HG03175 (cell line): ENCODE measurements around the gene ANKS1A.
"Not testable (repeated sequence)": the region's sequence is repeated elsewhere in the genome, so short reads cannot be mapped to it uniquely, and the experiment has no call there.

Experiments
- ATAC-seq: cut with Tn5 transposase; IDR thresholded peaks from one replicate; pipeline ENCODE4 v1.9.1; 2021; ENCODE audit warnings: mild to moderate bottlenecking, moderate library complexity; ENCODE audit not compliant: unreplicated experiment

Gene ANKS1A, protein sequence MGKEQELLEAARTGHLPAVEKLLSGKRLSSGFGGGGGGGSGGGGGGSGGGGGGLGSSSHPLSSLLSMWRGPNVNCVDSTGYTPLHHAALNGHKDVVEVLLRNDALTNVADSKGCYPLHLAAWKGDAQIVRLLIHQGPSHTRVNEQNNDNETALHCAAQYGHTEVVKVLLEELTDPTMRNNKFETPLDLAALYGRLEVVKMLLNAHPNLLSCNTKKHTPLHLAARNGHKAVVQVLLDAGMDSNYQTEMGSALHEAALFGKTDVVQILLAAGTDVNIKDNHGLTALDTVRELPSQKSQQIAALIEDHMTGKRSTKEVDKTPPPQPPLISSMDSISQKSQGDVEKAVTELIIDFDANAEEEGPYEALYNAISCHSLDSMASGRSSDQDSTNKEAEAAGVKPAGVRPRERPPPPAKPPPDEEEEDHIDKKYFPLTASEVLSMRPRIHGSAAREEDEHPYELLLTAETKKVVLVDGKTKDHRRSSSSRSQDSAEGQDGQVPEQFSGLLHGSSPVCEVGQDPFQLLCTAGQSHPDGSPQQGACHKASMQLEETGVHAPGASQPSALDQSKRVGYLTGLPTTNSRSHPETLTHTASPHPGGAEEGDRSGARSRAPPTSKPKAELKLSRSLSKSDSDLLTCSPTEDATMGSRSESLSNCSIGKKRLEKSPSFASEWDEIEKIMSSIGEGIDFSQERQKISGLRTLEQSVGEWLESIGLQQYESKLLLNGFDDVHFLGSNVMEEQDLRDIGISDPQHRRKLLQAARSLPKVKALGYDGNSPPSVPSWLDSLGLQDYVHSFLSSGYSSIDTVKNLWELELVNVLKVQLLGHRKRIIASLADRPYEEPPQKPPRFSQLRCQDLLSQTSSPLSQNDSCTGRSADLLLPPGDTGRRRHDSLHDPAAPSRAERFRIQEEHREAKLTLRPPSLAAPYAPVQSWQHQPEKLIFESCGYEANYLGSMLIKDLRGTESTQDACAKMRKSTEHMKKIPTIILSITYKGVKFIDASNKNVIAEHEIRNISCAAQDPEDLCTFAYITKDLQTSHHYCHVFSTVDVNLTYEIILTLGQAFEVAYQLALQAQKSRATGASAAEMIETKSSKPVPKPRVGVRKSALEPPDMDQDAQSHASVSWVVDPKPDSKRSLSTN

DNA sequence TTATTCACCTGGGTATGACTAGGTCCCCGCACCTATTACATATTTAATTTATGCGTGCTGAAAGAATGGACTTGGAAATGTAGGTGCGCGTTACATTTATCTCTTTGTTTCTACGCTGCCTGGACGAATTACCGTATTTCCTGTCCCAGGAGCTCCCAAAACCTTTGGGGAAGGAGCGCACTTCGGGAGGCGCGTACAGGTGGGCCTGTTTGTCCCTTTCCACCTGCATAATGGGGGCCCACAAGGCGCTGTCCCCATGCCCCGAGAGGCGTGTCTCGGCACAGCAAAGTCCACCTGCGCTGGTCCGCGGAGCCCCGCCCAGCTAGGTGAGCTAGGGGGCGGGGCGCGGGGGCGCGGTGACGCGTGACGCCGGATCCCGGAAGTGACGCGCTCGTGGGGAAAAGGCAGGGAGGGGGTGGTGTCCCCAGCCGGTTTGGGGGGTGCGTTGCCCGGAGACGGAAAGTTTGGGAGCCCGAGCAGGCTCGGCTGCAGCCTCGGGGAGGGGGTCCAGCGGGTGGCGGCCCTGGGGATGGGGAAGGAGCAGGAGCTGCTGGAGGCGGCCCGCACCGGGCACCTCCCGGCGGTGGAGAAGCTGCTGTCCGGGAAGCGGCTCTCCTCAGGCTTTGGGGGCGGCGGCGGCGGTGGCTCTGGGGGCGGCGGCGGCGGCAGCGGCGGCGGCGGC is at the start of gene ANKS1A:
ANKS1A (plus strand) TSS at position 382 of the 682 bp plus-strand sequence; CDS start at position 530, 148 bp downstream.
- peak; percentile 57 for ATAC-seq

DNA sequence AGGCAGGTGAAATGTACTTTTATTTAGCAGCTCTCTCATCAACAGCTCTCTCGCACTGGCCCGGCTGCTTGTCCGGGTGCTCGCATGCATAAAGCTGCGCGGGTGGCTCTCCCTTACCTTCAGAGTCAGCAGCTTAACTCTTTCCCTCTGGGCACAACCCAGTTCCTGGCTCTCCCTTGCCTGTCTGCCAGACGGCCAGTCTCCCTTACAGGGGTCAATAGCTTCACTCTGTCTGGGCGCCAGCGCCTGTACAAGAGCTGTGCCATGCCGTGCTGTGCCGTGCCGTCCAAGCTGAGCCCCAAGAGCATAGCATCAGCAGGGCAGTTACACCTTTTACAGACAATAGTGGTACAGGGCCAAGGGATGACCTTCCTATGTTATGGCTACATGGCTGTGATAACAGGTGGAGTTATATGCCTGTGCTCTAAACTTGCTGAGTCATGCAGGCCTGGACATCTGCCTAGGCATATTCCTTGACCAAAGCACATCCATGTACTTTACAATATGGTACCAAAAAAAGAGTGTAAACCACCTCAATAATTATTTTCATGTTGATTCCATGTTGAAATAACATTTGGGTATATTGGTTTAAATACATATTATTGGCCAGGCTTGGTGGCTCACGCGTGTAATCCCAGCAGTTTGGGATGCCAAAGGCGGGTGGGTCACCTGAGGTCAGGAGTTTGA is 49.2 kb upstream of the ANKS1A start:
- ATAC-seq, result no peak

DNA sequence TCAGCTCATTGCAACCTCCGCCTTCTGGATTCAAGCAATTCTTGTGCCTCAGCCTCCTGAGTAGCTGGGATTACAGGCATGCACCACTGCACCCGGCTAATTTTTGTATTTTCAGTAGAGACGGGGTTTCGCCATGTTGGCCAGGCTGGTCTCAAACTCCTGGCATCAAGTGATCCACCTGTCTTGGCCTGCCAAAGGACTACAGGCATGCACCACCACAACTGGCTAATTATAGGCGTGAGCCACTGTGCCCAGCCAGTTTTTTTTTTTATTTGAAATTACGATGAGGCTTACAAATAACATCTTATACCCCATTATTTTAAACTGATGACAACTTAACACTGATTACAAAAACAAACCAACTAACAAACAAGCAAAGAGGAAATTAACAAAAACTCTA is 40.0 kb upstream of the ANKS1A start:
- ATAC-seq, result not testable (repeated sequence)

DNA sequence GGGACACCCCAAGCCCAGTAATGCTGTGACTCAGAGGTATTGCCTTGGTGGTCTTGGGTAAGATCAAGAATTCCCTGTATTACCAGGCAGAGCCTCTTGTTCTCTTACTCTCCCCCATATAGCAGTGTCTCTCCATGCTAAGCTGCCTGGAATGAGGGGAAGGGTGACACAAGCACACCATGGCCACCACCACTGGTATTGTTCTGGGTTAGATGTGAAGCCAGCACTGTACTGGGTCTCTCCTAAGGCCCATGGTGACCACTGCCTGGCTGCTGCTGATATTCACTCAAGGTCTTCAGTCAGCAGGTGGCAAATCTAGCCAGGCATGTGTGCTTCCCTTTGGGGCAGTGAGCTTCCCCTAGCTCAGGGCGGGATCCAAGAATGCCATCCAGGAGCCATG is 37.7 kb upstream of the ANKS1A start:
- ATAC-seq, result no peak

DNA sequence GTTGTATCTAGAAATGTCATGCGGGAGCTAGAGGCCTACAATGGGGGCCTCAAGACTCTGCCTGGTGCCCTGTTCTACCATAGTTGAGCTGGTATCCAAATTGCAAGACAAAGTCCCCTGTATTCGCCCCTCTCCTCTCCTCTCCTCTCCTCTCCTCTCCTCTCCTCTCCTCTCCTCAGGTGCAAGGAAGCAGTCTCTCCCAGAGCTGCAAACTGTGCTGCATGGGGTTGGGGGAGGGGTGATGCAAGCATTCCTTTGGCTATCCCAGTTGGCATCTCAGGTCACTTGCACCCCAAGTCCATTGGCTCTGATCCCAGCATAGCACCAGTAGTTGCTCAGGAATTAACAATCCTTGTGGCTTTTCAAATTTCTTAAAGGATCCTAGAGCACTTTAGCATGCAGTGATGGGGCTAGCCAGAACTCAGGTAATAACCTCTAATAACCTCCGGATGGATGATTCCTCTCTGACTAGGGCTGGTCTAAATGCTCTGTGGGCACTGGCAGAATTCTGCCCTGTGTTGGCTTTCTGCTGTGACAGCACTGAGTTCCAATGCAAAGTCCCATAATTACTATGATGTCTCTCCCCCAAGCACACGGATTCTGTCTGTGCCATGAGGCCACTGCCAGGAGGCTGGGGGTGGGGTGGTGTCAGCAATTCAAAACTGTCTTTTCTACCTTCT is 36.5 kb upstream of the ANKS1A start:
- no peak for ATAC-seq

DNA sequence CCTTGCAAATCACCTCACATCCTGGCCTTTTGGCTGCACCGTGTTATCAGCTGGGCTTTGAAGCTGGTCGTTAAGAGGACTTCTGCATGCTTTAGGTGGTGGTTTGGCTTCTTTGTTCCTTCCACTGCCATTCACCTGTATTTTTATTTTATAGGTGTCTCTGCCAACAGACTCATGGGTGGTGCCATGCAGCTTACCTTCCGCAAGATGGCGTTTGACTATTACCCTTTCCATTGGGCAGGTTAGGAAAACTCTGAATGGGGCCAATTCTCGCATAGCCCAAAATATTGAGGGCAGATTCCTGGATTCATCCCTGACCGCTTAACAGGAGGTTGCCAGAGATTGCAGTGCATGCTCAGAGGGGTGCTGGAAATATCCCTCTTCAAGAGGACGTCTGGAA is 33.6 kb upstream of the ANKS1A start:
- no peak for ATAC-seq

DNA sequence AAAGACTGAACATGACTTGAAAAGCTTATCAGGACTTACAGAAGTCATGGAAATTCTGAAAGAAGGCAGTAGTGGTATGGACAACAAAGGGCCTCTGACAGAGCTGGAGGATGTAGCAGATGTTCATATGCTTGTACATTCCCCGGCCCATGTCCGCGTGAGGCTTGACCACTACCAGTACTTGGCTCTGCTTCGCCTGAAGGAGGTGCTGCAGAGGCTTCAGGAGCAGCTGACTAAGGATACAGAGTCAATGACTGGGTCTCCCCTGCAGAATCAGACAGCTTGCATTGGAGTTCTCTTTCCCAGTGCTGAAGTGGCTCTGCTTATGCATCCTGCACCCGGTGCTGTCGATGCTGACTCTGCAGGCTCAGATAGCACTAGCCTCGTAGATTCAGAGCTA is 30.4 kb upstream of the ANKS1A start:
- no peak for ATAC-seq

DNA sequence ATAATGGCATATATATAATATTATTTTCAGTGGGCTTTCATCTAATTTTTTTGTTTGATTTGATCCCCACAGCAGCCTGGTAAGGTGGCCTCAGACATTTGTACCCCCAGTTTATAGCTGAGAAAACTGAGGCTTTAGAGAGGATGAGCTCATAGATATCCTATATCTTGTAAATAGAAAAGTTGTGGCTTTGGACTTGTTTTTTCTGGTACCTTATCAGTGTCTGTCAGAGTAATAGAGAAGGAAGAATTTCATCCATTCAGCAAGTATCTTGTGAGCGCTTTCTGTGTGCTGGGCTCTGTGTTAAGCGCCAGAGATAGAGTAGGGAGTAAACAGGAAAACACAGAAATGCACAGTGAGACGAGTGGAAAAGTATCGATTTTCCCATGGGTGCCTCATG is 29.1 kb upstream of the ANKS1A start:
- ATAC-seq, result no peak

DNA sequence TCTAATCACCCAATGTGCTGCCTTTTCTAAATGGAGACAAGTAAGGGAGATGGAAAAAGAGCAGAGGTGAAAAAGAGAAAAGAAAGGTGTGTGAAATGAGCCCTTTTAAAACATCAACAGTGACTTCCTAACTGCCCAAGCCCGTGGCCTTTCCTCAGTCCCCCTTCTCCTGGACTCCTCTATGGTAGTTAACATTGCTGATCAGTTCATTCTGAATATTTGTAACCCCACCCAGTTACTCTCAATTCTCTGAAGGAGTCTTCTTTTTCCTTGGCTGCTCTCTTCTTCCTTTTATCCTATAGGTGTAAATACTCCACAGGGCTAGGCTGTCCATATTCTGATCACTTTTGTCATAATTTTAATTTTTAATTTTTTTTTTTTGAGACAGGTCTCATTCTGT is 28.3 kb upstream of the ANKS1A start:
- no peak for ATAC-seq

DNA sequence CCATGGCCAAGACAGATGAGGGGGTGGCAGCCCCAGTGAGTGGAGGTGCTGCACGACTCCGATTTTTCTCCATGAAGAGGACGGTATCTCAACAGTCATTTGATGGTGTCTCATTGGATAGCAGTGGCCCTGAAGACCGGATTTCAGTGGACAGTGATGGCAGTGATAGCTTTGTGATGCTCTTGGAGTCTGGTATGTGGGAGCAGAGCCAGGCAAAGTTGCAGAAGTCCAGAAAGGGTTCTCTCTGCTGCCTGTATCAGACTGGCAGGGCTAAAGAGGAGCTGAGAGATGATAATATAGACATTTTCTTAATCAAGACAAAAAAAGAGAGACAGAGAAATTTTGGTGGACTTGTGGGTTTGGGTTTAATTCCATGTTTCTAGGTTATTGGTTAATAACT is 25.0 kb upstream of the ANKS1A start:
- ATAC-seq, result no peak

DNA sequence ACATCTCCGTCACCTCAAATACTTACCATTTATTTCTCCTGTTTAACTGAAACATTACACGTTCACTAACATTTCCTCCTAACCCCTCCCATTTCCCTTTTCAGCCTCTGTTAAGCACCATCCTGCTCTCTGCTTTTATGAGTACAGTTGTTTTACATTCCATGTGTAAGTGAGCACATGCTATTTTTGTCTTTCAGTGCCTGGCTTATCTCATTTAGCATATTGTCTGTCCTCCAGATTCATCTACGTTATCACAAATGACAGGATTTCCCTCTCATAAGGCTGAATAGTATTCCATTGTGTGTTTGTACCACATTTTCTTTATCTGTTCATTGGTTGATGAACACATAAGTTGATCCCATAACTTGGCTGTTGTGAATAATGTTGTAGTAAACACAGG is 23.9 kb upstream of the ANKS1A start:
- no peak for ATAC-seq

DNA sequence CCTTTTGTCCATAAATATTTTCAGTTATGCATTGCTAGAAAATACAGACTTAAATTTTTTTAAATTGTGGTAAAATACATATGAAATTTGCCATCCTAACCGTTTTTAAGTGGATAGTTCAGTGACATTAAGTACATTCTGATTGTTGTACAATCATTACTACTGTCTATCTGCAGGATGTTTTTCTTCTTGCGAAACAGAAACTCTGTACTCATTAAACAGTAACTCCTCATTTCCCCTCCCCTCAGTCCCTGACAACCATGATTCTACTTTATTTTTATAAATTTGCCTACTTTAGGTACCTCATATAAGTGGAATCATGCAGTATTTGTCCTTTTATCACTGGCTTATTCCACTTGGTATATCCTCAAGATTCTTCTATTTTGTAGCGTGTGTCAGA is 22.5 kb upstream of the ANKS1A start:
- no peak for ATAC-seq

DNA sequence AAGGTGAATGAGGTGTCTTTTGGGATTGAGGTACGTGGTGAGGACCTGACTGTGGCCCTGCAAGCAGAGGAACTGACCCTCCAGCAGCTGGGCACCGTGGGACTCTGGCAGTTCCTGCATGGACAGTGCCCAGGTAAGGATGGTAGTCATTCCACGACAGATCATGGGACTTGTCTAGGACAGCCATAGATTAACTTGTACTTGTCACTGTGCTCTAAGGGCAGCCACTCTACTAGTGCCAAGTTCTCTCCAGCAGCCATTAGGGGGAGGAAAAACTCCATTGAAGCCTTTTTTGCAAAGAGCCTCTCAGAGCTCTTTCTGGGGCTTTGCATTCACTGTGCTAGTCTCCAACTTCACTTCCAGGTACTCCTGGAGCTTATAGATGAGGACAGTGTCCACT is 21.6 kb upstream of the ANKS1A start:
- no peak for ATAC-seq

DNA sequence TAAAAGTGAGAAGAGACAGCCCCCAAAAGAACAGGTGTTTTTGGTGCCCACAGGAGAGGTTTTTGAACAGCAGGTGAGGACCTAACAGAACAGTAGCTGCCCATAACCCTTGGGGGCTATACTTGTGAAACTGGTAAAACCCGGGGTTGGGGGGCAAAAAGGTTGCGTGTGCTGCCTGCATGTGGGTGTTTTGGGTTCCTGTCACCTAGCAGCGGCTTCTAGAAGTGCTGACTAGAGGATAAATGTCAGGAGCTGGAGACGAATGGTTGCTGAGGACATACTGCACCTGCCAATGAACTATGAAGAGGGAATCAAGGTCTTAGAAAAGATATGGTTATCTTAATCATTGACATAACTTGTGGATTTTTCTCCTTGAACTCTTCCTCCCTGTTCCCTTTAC is 17.2 kb upstream of the ANKS1A start:
- ATAC-seq, result no peak

DNA sequence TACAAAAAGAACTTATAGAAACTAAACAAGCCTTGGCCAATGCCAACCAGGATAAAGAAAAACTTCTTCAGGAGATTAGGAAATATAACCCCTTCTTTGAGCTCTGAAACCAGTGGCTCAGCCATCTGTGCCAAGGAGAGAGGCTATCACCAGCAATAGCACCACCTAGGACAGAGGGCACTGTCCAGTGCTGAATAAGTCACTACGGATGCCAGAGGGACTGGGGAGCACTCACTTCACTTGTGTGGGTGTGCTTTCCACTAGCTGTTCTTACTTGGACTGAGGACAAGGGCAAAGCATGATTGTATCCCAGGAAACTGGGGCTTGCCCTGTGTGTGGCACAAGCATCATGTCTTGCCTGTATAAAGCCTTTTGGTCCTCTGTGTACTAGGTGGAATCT is 16.7 kb upstream of the ANKS1A start:
- ATAC-seq, result no peak

DNA sequence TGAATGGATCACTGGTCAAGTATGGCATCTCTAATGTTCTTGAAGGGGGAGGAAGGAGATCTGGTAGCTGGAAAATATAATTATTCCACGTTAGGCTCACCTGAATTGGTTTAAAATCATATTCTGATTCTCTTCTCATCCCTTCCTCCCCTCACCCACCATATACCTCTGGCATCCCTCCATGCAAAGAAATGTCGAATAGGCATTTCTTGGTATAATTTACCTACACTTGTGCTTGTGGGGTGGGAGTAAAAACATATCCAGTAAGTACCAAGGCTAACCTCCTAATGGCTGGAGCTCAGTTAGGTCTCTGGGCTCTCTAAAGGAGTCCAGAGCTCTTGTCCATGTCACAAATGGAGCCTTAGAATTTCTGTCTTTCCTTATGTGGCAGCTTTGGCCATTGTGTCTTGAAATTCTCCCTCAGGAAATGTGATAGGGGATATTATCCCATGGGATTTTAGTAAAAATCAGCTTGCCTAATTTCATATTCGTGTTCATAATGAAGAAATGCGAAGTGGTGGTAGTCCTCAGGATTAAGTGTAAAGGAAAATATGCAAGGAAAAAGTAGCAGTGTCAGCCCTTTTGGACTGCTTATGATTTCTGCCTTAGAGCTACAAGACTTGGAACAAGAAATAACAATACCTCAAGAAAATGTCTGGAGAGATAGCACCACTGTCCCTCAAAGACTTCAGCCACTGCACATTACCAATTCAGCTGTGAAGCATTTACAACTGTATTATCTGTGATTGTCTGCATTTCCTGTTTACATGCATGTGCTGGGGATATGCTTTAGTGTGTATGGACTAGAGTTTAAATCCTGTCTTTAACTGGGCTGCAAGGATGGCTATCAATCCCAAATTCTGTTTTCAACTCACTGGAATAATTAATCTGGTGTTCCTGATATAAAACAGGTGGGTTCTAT is 13.5 kb upstream of the ANKS1A start:
- no peak for ATAC-seq

DNA sequence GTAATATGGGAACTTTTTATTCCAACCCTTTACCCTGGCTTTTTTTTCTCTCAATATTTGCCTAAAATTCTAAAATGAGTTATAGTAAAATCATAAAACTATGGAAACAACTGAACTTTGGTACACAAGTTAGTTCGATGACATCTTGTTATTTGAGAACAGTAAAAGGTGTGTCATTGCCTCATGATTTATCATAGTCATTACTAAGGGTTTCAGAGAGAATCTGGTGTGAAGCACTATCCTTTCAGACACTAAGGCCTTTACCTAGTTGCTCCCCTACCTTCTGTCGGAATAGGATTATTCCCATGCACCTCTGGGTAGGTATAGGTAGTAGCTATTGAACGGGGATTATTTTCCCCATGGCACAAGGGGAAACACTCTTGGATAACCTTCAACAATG is 12.6 kb upstream of the ANKS1A start:
- no peak for ATAC-seq

DNA sequence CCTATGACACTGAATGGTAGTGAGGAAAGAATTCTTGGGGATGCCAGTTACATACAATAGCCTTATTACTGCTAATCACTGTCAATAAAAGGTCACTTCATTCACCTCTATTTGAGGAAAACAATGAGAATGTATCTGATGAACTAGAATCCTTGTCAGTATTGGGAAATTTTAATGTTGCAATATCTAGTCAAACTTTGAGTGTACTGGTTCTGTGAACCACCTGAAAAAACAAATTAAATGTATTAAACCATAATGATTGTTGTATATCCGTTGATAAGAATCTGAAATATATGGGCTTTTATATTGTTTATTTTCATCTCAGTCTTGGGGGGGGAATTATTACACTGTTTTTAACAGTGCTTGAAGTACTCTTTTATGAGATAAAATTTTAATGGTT is 11.8 kb upstream of the ANKS1A start:
- ATAC-seq, result no peak
